ENCODE results near the gene CCDC28A.

Gene CCDC28A

GRCh38 chr6:138833816-138834539 lies 60.4 kb downstream of the CCDC28A start:
- DNase-seq (ENCODE audit: low read depth, low spot score), result no peak

GRCh38 chr6:138837246-138837645 lies 63.7 kb downstream of the CCDC28A start:
- no peak for DNase-seq (ENCODE audit: low read depth, low spot score)

Data from brain pericyte (primary cell).